SK-N-SH treated with all-trans-retinoic acid at 6 μM for 48 hours (cell line): ENCODE results near the gene MAP3K2.

Source experiments
- ATAC-seq: fragments of 200-7000 bp; cut with Tn5 transposase; 3 replicates; pipeline ENCODE4 v1.9.1; 2020; ENCODE audit warnings: mild to moderate bottlenecking, moderate library complexity
- ARNTL ChIP-seq: fragments of 450-650 bp; formaldehyde crosslinking; IDR thresholded peaks from 2 replicates; pipeline ENCODE4 v1.5.0; 2020; ENCODE audit warnings: low read depth, mild to moderate bottlenecking, moderate library complexity, borderline replicate concordance
- BACH2 ChIP-seq: fragments of 250-450 bp; sonication (Bioruptor Pico); IDR thresholded peaks from 2 replicates; pipeline ENCODE4 v1.9.0; 2021; ENCODE audit warnings: mild to moderate bottlenecking, borderline replicate concordance
- CSDC2 ChIP-seq: fragments of 250-450 bp; sonication (Bioruptor Pico); IDR thresholded peaks from 2 replicates; pipeline ENCODE4 v1.5.0; 2020; ENCODE audit warnings: mild to moderate bottlenecking, moderate library complexity
- ESRRG ChIP-seq: fragments of 250-450 bp; sonication (Bioruptor Pico); IDR thresholded peaks from 2 replicates; pipeline ENCODE4 v1.6.1; 2021; ENCODE audit warnings: mild to moderate bottlenecking
- GLIS3 ChIP-seq: fragments of 250-450 bp; sonication (Bioruptor Pico); IDR thresholded peaks from 2 replicates; pipeline ENCODE4 v1.5.0; 2020; ENCODE audit warnings: mild to moderate bottlenecking, moderate library complexity
- ISL1 ChIP-seq: fragments of 250-450 bp; sonication (Bioruptor Pico); IDR thresholded peaks from 2 replicates; pipeline ENCODE4 v2.1.2; 2022; ENCODE audit warnings: mild to moderate bottlenecking, moderate library complexity
- OSR1 ChIP-seq: fragments of 250-450 bp; sonication (Bioruptor Pico); IDR thresholded peaks from 2 replicates; pipeline ENCODE4 v1.8.0; 2022; ENCODE audit warnings: moderate library complexity, mild to moderate bottlenecking, inconsistent platforms
- PPARA ChIP-seq: fragments of 250-450 bp; sonication (Bioruptor Pico); IDR thresholded peaks from 2 replicates; pipeline ENCODE4 v1.5.0; 2020; ENCODE audit warnings: mild to moderate bottlenecking, borderline replicate concordance
- RARB ChIP-seq: fragments of 250-450 bp; sonication (Bioruptor Pico); IDR thresholded peaks from 2 replicates; pipeline ENCODE4 v1.8.0; 2021; ENCODE audit warnings: mild to moderate bottlenecking, moderate library complexity
- SNAI2 ChIP-seq: fragments of 250-450 bp; sonication (Bioruptor Pico); IDR thresholded peaks from 2 replicates; pipeline ENCODE4 v1.5.0; 2020; ENCODE audit warnings: mild to moderate bottlenecking, moderate library complexity
- TCF4 ChIP-seq: fragments of 250-450 bp; sonication (Bioruptor Pico); IDR thresholded peaks from 2 replicates; pipeline ENCODE4 v1.8.0; 2021; ENCODE audit warnings: mild to moderate bottlenecking, moderate library complexity, borderline replicate concordance
- TOX ChIP-seq: fragments of 250-450 bp; sonication (Bioruptor Pico); IDR thresholded peaks from 2 replicates; pipeline ENCODE4 v1.8.0; 2021; ENCODE audit warnings: mild to moderate bottlenecking, moderate library complexity, borderline replicate concordance
- ZFP3 ChIP-seq: fragments of 250-450 bp; sonication (Bioruptor Pico); IDR thresholded peaks from 2 replicates; pipeline ENCODE4 v1.5.0; 2020; ENCODE audit warnings: mild to moderate bottlenecking, moderate library complexity
- ZFP30 ChIP-seq: fragments of 450-650 bp; formaldehyde crosslinking; IDR thresholded peaks from 2 replicates; pipeline ENCODE4 v1.5.0; 2022; ENCODE audit warnings: mild to moderate bottlenecking, moderate library complexity
- ZNF565 ChIP-seq: fragments of 450-650 bp; formaldehyde crosslinking; conservative IDR thresholded peaks from 2 replicates; pipeline ENCODE4 v1.5.0; 2020; ENCODE audit warnings: low read depth, mild to moderate bottlenecking, moderate library complexity
- ZNF70 ChIP-seq: fragments of 450-650 bp; formaldehyde crosslinking; IDR thresholded peaks from 2 replicates; pipeline ENCODE4 v1.5.0; 2020; ENCODE audit warnings: mild to moderate bottlenecking, moderate library complexity
- ZNF8 ChIP-seq: fragments of 450-650 bp; formaldehyde crosslinking; IDR thresholded peaks from 2 replicates; pipeline ENCODE4 v1.5.0; 2020; ENCODE audit warnings: mild to moderate bottlenecking, moderate library complexity
- TF ChIP-seq, protein P1 (sequence below): fragments of 250-450 bp; sonication (Bioruptor Pico); IDR thresholded peaks from 2 replicates; pipeline ENCODE4 v1.5.1; 2021; ENCODE audit warnings: mild to moderate bottlenecking, moderate library complexity
- TF ChIP-seq, protein P2 (sequence below): fragments of 250-450 bp; sonication (Bioruptor Pico); IDR thresholded peaks from 2 replicates; pipeline ENCODE4 v1.5.1; 2020; ENCODE audit warnings: low read depth, mild to moderate bottlenecking, moderate library complexity
- TF ChIP-seq, protein P3 (sequence below): fragments of 250-450 bp; sonication (Bioruptor Pico); IDR thresholded peaks from 2 replicates; pipeline ENCODE4 v1.8.0; 2021; ENCODE audit warnings: low read depth, mild to moderate bottlenecking, moderate library complexity, borderline replicate concordance
- TF ChIP-seq, protein P4 (sequence below): fragments of 250-450 bp; sonication (Bioruptor Pico); IDR thresholded peaks from 2 replicates; pipeline ENCODE4 v1.5.0; 2020; ENCODE audit warnings: mild to moderate bottlenecking, moderate library complexity
- TF ChIP-seq, protein P5 (sequence below): fragments of 250-450 bp; sonication (Bioruptor Pico); IDR thresholded peaks from 2 replicates; pipeline ENCODE4 v1.8.0; 2020; ENCODE audit warnings: mild to moderate bottlenecking, moderate library complexity, borderline replicate concordance

The MAP3K2 gene

DNA sequence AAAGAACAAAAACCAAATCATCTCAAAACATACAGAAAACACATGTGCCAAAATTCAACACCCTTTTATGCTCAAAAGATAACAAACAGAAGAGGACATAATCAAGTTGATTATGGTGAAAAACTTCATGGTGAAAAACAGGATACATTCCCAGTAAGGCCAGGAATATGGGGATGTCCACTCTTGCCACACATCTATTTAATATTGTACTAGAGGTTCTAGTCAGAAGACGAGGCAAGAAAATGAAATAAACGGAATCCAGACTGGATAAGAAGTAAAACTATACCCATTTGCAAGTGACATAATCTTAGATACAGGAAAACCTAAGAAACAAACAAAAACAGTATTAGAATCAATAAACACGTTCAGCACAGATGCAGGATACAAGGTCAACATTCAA, 40.8 kb downstream of the MAP3K2 start:
- no peak for ATAC-seq
- no peak for TF ChIP-seq ISL1
- TF ChIP-seq, protein P1, sequence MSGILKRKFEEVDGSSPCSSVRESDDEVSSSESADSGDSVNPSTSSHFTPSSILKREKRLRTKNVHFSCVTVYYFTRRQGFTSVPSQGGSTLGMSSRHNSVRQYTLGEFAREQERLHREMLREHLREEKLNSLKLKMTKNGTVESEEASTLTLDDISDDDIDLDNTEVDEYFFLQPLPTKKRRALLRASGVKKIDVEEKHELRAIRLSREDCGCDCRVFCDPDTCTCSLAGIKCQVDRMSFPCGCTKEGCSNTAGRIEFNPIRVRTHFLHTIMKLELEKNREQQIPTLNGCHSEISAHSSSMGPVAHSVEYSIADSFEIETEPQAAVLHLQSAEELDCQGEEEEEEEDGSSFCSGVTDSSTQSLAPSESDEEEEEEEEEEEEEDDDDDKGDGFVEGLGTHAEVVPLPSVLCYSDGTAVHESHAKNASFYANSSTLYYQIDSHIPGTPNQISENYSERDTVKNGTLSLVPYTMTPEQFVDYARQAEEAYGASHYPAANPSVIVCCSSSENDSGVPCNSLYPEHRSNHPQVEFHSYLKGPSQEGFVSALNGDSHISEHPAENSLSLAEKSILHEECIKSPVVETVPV (CRISPR knock-in tag), result no peak
- TF ChIP-seq ESRRG, result no peak
- TF ChIP-seq, protein P2, sequence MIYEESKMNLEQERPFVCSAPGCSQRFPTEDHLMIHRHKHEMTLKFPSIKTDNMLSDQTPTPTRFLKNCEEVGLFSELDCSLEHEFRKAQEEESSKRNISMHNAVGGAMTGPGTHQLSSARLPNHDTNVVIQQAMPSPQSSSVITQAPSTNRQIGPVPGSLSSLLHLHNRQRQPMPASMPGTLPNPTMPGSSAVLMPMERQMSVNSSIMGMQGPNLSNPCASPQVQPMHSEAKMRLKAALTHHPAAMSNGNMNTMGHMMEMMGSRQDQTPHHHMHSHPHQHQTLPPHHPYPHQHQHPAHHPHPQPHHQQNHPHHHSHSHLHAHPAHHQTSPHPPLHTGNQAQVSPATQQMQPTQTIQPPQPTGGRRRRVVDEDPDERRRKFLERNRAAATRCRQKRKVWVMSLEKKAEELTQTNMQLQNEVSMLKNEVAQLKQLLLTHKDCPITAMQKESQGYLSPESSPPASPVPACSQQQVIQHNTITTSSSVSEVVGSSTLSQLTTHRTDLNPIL (CRISPR knock-in tag), result no peak
- TF ChIP-seq, protein P3, sequence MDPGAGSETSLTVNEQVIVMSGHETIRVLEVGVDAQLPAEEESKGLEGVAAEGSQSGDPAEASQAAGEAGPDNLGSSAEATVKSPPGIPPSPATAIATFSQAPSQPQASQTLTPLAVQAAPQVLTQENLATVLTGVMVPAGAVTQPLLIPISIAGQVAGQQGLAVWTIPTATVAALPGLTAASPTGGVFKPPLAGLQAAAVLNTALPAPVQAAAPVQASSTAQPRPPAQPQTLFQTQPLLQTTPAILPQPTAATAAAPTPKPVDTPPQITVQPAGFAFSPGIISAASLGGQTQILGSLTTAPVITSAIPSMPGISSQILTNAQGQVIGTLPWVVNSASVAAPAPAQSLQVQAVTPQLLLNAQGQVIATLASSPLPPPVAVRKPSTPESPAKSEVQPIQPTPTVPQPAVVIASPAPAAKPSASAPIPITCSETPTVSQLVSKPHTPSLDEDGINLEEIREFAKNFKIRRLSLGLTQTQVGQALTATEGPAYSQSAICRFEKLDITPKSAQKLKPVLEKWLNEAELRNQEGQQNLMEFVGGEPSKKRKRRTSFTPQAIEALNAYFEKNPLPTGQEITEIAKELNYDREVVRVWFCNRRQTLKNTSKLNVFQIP (CRISPR knock-in tag), result no peak
- TF ChIP-seq PPARA, result no peak
- TF ChIP-seq ARNTL (CRISPR knock-in tag), result no peak
- no peak for TF ChIP-seq OSR1 (CRISPR knock-in tag)
- TF ChIP-seq RARB, result no peak
- TF ChIP-seq GLIS3 (CRISPR knock-in tag), result no peak
- TF ChIP-seq, protein P4, sequence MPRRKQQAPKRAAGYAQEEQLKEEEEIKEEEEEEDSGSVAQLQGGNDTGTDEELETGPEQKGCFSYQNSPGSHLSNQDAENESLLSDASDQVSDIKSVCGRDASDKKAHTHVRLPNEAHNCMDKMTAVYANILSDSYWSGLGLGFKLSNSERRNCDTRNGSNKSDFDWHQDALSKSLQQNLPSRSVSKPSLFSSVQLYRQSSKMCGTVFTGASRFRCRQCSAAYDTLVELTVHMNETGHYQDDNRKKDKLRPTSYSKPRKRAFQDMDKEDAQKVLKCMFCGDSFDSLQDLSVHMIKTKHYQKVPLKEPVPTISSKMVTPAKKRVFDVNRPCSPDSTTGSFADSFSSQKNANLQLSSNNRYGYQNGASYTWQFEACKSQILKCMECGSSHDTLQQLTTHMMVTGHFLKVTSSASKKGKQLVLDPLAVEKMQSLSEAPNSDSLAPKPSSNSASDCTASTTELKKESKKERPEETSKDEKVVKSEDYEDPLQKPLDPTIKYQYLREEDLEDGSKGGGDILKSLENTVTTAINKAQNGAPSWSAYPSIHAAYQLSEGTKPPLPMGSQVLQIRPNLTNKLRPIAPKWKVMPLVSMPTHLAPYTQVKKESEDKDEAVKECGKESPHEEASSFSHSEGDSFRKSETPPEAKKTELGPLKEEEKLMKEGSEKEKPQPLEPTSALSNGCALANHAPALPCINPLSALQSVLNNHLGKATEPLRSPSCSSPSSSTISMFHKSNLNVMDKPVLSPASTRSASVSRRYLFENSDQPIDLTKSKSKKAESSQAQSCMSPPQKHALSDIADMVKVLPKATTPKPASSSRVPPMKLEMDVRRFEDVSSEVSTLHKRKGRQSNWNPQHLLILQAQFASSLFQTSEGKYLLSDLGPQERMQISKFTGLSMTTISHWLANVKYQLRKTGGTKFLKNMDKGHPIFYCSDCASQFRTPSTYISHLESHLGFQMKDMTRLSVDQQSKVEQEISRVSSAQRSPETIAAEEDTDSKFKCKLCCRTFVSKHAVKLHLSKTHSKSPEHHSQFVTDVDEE (CRISPR knock-in tag), result no peak
- no peak for TF ChIP-seq ZFP30
- no peak for TF ChIP-seq TCF4
- TF ChIP-seq CSDC2 (CRISPR knock-in tag), result no peak
- TF ChIP-seq BACH2, result no peak

DNA sequence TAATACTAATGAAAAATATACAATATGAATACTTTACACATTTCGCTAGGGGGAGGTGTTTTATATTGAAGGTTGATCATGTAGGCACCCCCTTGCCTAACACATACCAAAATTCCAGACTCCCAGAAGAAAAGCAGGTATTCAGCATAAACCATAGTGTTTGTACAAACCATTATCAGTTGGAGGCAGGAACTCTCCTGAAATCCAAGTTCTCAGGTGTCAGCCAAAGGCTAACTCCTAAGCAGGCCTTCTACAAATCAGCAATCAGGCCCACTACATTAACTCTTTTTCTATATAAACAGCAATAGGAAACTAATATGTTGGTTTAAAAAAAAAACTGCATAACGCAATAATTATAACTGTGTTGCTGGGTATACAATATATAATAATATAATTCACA, 44.5 kb downstream of the MAP3K2 start:
- ATAC-seq, result no peak
- TF ChIP-seq SNAI2, result no peak
- TF ChIP-seq BACH2, result no peak
- no peak for TF ChIP-seq ZNF8
- TF ChIP-seq, protein P5, sequence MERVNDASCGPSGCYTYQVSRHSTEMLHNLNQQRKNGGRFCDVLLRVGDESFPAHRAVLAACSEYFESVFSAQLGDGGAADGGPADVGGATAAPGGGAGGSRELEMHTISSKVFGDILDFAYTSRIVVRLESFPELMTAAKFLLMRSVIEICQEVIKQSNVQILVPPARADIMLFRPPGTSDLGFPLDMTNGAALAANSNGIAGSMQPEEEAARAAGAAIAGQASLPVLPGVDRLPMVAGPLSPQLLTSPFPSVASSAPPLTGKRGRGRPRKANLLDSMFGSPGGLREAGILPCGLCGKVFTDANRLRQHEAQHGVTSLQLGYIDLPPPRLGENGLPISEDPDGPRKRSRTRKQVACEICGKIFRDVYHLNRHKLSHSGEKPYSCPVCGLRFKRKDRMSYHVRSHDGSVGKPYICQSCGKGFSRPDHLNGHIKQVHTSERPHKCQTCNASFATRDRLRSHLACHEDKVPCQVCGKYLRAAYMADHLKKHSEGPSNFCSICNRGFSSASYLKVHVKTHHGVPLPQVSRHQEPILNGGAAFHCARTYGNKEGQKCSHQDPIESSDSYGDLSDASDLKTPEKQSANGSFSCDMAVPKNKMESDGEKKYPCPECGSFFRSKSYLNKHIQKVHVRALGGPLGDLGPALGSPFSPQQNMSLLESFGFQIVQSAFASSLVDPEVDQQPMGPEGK (CRISPR knock-in tag), result no peak
- no peak for TF ChIP-seq GLIS3 (CRISPR knock-in tag)
- no peak for TF ChIP-seq CSDC2 (CRISPR knock-in tag)
- TF ChIP-seq, protein P3 (CRISPR knock-in tag), result no peak
- no peak for TF ChIP-seq RARB
- TF ChIP-seq ZFP3 (CRISPR knock-in tag), result no peak
- TF ChIP-seq ARNTL (CRISPR knock-in tag), result no peak
- TF ChIP-seq ZNF565, result no peak

DNA sequence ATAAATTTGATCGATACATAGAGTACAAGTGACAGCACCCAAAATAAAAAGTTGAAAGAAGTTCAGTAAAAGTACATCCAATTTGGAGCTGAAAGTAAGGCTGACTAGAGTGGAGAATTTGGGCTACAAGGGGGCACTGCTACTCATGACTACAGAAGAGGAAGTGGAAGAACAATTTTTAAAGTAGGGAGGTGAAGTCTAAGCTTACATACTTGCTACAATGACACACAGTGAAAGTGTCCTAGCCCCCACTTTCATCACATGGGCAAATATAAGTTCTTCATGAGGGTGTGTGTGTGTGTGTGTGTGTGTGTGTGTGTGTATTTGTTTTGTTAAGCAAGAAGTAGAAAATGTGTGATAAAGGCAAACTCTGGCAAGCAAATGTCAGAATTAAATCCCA, 45.7 kb downstream of the MAP3K2 start:
- no peak for ATAC-seq
- TF ChIP-seq ZNF70 (CRISPR knock-in tag), result no peak
- no peak for TF ChIP-seq OSR1 (CRISPR knock-in tag)
- TF ChIP-seq ZNF565, result no peak
- TF ChIP-seq, protein P5 (CRISPR knock-in tag), result no peak
- TF ChIP-seq ARNTL (CRISPR knock-in tag), result no peak
- TF ChIP-seq, protein P1 (CRISPR knock-in tag), result no peak
- TF ChIP-seq, protein P3 (CRISPR knock-in tag), result no peak
- TF ChIP-seq CSDC2 (CRISPR knock-in tag), result no peak
- TF ChIP-seq GLIS3 (CRISPR knock-in tag), result no peak
- no peak for TF ChIP-seq TOX
- TF ChIP-seq TCF4, result no peak
